ENCODE results near the gene RUBCN.
"Not testable (repeated sequence)": the region's sequence is repeated elsewhere in the genome, so short reads cannot be mapped to it uniquely, and the experiment has no call there.

Gene RUBCN

DNA sequence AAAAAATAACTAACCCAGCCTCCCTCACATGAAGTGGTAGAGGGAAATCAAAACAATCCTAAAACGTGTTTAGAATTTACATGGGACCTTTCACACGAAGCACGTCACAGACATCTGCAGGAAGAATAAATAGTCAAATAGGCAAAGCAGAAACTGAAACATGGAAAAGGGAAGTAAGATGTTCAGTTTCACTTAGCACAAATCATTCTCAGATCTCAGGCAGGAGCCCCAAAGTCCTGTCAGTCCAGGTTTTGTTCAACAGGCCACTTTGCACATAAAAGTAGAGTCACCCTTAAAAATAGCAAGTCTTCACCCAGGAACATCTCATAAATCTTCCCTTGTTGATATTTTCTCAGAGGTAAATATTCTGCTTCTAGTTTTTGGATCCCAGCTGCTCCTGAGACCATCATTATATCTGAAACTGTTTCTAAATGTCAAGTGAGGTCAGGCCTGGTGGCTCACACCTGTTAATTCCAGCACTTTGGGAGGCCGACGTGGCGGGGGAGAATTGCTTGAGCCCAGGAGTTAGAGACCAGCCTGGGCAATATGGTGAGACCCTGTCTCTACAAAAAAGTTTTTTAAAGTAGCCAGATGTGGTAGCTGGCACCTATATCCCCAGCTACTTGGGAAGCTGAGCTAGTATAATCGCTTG, 1.9 kb downstream of the RUBCN start:
- DNase-seq (ENCODE audit: low read depth), result no peak

- no peak for DNase-seq (ENCODE audit: low read depth)
These were observed 3.7 kb downstream of the RUBCN start for GRCh38 chr3:197733042-197733441.

DNA sequence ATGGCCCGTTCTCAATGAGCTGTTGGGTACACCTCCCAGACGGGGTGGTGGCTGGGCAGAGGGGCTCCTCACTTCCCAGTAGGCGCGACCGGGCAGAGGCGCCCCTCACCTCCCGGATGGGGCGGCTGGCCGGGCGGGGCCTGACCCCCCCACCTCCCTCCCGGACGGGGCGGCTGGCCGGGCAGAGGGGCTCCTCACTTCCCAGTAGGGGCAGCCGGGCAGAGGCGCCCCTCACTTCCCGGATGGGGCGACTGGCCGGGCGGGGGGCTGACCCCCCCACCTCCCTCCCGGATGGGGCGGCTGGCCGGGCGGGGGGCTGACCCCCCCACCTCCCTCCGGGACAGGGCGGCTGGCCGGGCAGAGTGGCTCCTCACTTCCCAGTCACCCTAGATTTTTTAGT, 5.2 kb downstream of the RUBCN start:
- not testable (repeated sequence) for DNase-seq (ENCODE audit: low read depth)

DNA sequence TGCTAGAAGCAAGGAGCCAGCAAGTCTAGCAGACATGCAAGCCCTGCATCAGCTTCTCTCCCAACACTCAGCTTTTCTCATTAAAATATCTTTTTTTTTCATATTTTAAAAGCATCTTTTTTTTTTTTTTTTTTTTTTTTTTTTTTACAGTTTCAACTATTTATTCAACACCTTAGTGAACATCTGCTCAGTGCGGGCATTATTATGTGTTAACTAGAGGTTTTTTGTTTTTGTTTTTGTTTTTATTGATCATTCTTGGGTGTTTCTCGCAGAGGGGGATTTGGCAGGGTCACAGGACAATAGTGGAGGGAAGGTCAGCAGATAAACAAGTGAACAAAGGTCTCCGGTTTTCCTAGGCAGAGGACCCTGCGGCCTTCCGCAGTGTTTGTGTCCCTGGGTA, 5.9 kb downstream of the RUBCN start:
- DNase-seq (ENCODE audit: low read depth), result not testable (repeated sequence)

DNA sequence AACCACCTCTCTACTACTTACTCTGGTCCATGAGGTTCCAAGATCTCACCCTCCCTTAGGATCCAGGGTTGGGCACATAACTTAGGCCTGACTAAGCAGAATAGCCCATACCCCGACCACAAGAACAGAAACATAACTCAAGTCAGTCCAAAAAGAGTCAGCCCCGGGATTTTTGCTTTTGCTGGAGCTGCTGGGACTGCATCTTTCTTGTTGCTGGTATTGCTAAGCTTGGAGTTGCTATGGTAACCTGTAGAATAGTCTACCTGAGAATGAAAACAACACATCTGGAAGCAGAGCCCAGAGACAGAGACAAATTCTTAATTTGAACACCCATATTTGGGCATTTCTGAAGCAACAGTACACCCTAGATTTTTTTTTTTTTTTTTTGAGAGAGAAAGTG, 6.5 kb downstream of the RUBCN start:
- DNase-seq (ENCODE audit: low read depth), result peak; percentile 87

- no peak for DNase-seq (ENCODE audit: low read depth)
These were observed 8.2 kb downstream of the RUBCN start for GRCh38 chr3:197728487-197728886.

DNA sequence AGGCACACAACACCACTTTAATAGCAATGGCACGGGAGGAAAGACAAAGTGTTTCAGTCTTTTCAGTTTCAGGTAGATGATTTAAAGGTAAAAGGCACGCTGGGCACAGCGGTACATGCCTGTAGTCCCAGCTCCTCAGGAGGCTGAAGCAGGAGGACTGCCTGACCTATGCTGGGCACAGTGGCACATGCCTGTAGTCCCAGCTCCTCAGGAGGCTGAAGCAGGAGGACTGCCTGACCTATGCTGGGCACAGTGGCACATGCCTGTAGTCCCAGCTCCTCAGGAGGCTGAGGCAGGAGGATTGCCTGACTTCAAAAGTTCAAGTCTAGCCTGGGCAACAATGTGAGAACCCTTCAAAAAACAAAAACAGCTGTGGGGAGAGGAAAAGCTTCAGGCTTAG, 8.8 kb downstream of the RUBCN start:
- not testable (repeated sequence) for DNase-seq (ENCODE audit: low read depth)

DNA sequence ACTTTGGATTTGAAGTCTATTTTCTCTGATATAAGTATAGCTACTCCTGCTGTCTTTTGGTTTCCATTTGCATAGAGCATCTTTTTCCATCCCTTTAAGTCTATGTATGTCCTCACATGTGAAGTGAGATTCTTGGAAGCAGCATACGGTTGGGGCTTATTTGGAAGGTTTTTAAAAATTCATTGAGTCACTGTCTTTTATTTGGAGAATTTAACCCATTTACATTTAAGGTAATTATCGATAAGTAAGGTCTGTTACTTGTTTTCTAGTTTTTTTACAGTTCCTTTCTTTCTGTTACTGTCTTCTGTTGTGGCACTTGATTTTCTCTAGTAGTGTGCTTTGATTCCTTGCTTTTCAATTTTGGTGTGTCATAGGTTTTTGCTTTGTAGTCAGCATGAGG, 14.0 kb downstream of the RUBCN start:
- no peak for DNase-seq (ENCODE audit: low read depth)

- no peak for DNase-seq (ENCODE audit: low read depth)
These were observed 16.0 kb downstream of the RUBCN start for GRCh38 chr3:197720694-197721093.

DNA sequence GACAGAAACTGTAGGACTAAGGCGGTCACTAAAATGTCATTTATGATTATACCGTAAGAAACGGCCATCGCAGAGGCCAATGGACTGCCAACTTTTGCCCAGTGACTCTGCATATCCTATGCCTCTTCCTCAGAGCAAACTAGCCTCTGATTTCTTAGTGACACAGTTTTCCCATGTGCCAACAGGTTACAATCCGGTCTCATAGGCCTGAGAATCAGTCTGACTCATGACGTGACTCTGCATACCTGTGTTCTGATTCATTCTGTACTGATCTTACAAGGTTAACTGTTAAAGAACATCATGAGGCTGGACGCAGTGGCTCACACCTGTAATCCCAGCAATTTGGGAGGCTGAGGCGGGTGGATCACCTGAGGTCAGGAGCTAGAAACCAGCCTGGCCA, 17.8 kb downstream of the RUBCN start:
- peak; percentile 88 for DNase-seq (ENCODE audit: low read depth)

- no peak for DNase-seq (ENCODE audit: low read depth)
These were observed 22.5 kb downstream of the RUBCN start for GRCh38 chr3:197714251-197714650.

DNA sequence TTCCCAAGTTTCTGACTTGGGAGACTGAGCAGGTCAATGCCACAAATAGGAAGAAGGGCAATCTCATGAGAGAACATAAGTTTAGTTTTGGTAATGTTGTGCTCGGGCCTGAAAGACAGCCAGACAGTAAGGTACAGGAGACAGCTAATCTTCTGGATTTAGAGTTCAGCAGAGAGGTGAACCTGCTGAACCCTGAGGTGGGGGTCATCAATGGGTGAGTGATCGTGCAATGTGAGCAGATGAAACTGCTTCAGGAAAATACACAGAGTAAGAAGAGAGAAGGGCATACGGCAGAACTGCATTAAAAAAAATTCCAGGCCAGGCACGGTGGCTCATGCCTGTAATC, 23.3 kb downstream of the RUBCN start:
- no peak for DNase-seq (ENCODE audit: low read depth)

DNA sequence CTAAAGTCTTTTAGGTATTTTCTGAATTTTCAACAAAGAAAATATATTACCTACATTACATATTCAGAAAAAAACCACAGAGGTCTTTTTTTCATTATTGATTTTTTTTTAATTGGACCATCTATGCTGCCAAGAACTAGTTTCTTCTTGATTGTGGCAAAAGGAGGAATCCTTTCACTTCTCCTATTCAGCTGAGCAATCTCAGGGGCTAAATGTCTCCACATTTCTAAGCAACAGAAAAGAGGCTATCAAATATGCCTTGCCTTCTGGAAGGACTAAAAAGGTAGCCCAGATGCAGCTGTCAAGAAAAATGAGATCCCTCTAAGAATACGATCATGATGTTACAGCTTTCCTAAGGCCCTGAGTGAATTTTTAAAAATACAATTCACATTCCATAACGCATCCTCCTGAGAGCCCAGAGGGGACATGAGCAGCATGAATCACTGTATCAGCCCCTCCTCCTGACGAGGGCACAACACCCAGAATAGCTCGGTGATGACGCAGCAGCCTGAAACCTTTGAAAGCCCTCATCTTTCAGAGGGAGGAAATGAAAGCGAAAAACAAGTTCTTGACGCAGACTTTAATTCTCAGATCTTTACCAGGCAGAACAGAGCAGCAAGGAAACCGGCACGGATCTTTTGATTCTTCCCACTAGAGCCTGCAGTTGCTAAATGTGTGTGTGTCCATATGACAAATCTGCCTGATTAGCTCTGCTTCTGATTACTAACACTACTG, 24.6 kb downstream of the RUBCN start:
- DNase-seq (ENCODE audit: low read depth), result peak; percentile 99

DNA sequence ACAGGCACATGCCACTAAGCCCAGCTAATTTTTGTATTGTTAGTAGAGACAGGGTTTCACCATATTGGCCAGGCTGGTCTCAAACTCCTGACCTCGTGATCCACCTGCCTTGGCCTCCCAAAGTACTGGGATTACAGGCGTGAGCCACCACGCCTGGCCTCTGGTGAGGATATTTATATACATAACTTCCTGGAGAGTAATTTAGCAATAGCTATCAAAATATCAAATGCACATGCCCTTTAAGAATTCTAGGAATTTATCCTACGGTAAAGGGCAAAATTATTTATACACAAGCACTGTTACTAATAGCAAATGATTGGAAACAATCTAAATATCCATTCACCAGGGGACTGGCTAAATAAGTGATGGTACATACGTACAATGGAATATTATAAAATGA, 25.7 kb downstream of the RUBCN start:
- DNase-seq (ENCODE audit: low read depth), result peak; percentile 48

GRCh38 chr3:197709135-197709534, 27.6 kb downstream of the RUBCN start:
- no peak for DNase-seq (ENCODE audit: low read depth)

DNA sequence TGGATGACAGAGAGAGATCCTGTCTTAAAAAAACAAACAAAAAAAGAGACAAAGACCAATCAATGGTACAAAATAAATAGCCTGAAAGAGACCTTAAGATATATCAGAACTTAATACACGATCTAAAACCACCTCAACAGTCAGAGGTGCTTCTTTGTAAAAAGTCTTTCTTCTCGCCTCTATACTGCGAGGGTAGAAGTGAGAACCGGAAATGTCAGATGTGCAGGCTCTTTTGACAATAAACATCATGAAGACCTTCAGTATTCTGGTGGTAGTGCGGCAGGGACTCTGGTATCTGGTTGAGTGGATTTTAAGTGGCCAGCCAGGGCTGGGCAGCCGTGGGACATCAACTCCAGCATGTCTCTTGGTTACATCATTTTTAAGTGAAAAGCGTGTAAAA, 30.0 kb downstream of the RUBCN start:
- DNase-seq (ENCODE audit: low read depth), result no peak

DNA sequence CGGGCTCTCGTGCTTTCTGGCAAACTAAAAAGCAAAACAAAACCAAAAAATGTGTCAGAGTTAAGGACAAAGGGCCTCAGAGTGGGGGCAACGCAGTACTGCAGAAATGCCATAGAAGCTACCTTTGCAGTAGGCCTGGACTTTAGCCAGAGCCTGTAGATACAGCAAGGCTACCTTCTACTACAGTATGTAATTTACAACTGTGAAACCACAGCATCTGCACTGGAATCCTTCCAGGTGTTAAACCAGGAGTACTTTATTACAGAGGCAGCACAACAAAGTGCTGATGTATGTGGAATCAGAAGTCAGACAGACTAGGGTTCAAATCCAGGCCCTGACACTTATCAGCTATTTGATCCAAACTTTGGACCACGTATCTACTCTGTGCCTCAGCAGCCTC, 34.9 kb downstream of the RUBCN start:
- no peak for DNase-seq (ENCODE audit: low read depth)

DNA sequence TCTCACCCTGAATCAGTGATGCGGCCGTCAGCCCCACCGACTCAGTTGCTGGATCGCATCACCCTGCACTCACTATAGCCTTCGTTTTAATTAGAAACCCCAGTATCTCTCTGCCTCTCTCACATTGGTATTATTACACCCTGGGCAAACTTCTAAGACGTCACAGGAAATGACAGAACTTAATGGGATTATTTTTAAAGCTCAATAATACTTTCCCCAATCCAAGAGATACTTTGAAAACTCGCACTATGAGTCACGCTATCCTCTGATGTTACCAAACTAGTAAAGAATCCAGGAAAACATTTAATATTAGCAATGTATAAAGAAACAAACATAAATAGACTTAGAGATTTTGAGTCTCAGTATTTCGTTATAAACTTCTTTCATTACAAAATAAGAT, 36.6 kb downstream of the RUBCN start:
- DNase-seq (ENCODE audit: low read depth), result peak; percentile 77

- DNase-seq (ENCODE audit: low read depth), result no peak
These were observed 39.3 kb downstream of the RUBCN start for GRCh38 chr3:197697355-197697754.

DNA sequence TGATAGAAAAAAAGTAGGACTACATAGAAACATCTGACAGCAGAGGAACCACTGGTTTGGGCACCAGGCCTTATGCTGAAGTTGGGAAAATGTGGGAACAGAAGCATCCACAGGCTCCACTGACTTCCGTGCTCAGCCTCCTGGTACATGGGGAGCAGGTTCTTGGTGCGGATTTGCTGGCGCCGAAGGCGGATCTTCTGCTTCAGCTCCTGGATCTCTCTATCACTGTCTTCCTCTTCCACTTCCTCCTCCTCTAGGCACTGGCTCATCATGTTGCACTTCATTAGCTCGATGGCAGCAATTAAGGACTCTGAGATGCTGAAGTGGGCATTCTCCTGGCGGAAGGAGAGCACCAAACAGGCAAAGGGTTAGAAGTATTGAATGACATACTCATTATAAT, 42.5 kb downstream of the RUBCN start:
- DNase-seq (ENCODE audit: low read depth), result no peak

DNA sequence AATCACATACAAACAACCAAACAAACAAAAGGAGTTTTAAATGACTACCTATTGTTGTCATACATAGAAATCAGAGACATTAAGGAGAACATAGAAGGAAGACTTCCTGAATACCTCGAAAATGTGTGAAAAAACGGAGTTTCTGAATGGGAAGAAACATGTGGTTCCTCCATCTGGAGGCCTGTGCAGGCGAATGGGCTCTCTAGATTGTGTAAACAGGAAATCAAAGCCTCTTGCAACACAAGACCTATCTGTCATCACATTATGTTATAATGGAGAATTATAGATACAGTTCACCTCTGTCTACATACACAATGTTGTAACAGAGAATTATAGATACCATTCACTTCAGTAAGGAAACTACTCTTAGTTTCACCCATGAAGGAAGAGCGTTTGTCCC, 44.1 kb downstream of the RUBCN start:
- DNase-seq (ENCODE audit: low read depth), result peak; percentile 18

DNA sequence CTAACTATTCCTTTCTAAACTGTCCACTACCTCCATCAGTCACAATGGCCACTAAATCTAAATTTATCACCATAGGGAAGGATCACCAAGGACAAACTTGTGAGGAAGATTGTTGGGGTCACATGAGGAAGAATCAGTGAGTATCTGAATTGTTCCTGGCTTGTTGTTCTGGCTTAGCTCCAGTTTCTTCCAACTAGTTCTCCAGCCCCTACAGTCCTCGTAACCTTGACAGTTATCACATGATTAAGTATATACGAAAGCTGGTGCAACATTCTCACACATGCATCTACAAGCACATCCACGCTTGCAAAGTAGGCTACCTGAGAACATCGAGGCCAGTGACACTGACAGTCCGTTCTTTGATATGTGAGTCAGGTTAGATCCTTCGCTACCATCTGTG, 46.0 kb downstream of the RUBCN start:
- DNase-seq (ENCODE audit: low read depth), result no peak

- DNase-seq (ENCODE audit: low read depth), result no peak
These were observed 49.1 kb downstream of the RUBCN start for GRCh38 chr3:197687570-197687969.

- DNase-seq (ENCODE audit: low read depth), result no peak
These were observed 49.8 kb downstream of the RUBCN start for GRCh38 chr3:197686899-197687298.
